ENCODE measurements around the gene SOX9. TPM values are rescaled to one million over a fixed set of nuclear protein-coding genes. Genes with fewer than 3 reads are reported as not detected.
"Not testable (repeated sequence)": the region's sequence is repeated elsewhere in the genome, so short reads cannot be mapped to it uniquely, and the experiment has no call there.

SOX9 gene
- total RNA-seq, 1 donor, result not detected

GRCh38 chr17:72110942-72111318, 9.9 kb upstream of the SOX9 start:
- DNase-seq (ENCODE audit: low read depth in 2 of 3, low spot score in 2 of 3), result no peak

GRCh38 chr17:72111336-72111923, 9.4 kb upstream of the SOX9 start:
- DNase-seq (ENCODE audit: low read depth in 2 of 3, low spot score in 2 of 3), result no peak

GRCh38 chr17:72111926-72112325, 8.9 kb upstream of the SOX9 start:
- DNase-seq (ENCODE audit: low read depth in 2 of 3, low spot score in 2 of 3), result not testable (repeated sequence)

DNA sequence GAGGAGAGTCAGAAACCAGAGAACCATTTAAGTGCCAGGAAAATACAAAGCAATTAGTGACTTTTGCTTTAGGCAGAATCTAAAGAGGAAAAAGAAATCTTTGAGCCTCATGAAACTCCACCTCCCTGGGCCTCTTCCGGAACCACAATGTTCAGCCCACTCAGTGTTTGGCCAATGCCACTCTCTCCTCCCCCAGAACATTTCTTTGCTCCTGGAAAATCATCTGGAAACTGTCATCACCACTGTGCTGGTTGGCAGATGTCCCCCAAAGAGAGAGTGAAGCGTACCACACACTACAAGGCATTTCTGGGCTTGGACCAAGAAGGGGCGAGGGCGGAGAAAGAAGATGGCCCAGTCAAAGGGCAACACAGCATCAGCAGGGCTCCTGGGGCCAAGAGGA, 7.1 kb upstream of the SOX9 start:
- DNase-seq (ENCODE audit: low read depth in 2 of 3, low spot score in 2 of 3), result no peak

GRCh38 chr17:72115781-72116525, 4.9 kb upstream of the SOX9 start:
- DNase-seq (ENCODE audit: low read depth in 2 of 3, low spot score in 2 of 3), result no peak

- DNase-seq (ENCODE audit: low read depth in 2 of 3, low spot score in 2 of 3), result no peak
These were observed 3.9 kb upstream of the SOX9 start for GRCh38 chr17:72116661-72117521.

DNA sequence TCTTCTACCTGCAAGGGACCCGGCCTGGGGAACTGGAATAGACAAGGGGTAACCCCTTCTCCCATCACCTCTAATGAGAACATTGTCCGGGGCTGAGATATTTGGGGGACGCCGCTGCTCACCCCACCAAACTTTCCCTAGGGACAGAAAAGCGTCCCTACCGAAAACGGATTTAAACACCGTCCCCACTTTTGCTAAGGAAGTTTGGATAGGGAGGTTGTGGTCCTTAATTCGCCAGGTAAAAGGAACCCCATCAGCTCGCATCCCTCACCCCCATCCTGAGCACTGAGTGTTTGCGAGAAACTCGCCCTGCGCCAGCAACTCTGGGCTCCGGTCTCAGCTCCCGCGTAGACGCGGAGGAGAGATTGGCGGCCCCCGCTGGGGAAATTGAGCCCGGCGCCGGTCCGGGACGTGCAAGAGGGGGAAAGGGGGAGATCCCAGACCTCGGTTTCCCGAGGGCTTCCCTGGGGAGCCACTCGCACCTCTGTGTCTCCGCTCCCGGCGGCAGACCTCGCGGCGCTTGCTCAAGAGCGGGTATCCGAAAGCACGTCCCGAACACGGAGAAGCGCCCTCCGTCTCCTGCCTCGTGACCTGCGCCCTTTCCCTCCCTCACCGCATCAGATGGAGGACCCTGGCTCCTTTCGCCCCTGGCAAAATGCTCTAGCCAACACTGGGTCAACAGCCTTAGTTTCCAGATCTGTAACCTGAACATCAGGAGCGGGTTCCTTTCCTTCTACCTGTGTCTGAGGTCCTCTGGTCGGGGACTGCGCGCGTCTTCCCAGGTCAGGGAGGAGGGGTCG, 3.1 kb upstream of the SOX9 start:
- DNase-seq (ENCODE audit: low read depth in 2 of 3, low spot score in 2 of 3), result peak in 1 of 3 donors; percentile 1

- peak in 2 of 3 donors; percentile 53 to 73 for DNase-seq (ENCODE audit: low read depth in 2 of 3, low spot score in 2 of 3)
These were observed 2.3 kb upstream of the SOX9 start for GRCh38 chr17:72118335-72119076.

- DNase-seq (ENCODE audit: low read depth in 2 of 3, low spot score in 2 of 3), result peak in 1 of 3 donors; percentile 10
These were observed 1.5 kb upstream of the SOX9 start for GRCh38 chr17:72119077-72119872.

DNA sequence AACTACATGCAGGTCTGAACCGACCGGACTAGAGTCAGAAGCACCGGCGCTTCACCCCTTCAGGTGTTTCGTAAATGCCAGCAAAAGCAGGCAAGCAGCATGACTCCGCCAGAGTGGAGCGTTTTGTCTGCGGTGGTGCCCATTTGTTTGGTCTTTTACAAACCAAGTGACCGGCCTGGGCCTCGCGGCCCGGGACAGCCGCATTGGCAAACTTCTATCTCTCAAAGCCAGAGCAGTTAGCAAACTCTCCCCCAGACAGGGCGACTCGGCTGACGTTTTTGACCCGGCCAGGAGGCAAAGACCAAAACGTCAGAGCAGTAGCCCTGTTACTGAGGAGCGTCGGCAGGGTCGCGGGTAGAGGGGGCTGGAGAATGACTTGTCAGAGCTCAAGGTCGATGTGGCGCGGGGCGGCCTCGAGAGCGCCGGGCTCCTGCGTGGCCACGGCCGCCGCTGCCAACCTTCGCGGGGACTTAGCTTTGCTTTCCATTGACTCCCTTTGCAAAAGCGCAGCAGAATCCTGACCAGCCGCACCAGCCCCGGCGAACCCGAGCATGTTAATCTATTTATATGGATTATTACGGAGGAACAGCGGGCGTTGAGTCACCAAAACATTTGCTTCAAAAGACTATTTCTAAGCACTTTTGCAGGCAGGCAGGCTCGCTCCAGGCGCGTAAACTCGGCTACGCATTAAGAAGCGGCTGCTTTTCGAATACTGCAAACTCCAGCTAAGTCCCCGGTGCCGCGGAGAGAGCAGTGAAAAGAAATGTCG, 763 bp upstream of the SOX9 start:
- peak in 1 of 3 donors; percentile 13 for DNase-seq (ENCODE audit: low read depth in 2 of 3, low spot score in 2 of 3)

DNA sequence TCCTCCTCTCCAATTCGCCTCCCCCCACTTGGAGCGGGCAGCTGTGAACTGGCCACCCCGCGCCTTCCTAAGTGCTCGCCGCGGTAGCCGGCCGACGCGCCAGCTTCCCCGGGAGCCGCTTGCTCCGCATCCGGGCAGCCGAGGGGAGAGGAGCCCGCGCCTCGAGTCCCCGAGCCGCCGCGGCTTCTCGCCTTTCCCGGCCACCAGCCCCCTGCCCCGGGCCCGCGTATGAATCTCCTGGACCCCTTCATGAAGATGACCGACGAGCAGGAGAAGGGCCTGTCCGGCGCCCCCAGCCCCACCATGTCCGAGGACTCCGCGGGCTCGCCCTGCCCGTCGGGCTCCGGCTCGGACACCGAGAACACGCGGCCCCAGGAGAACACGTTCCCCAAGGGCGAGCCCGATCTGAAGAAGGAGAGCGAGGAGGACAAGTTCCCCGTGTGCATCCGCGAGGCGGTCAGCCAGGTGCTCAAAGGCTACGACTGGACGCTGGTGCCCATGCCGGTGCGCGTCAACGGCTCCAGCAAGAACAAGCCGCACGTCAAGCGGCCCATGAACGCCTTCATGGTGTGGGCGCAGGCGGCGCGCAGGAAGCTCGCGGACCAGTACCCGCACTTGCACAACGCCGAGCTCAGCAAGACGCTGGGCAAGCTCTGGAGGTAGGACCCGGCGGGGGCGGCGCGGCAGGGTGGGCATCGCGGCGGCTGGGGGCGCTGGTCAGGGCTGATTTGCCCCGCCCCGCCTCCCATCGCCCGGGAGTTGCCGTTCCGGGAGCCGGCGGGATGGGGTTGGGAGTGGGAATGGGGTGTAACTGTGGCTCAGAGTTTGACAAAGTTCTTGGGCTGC, 567 bp downstream of the SOX9 start:
- peak in 1 of 3 donors; percentile 14 for DNase-seq (ENCODE audit: low read depth in 2 of 3, low spot score in 2 of 3)

- no peak for DNase-seq (ENCODE audit: low read depth in 2 of 3, low spot score in 2 of 3)
These were observed 1.4 kb downstream of the SOX9 start for GRCh38 chr17:72122010-72122764.

GRCh38 chr17:72122765-72123529, 2.1 kb downstream of the SOX9 start:
- peak in 1 of 3 donors; percentile 25 for DNase-seq (ENCODE audit: low read depth in 2 of 3, low spot score in 2 of 3)

DNA sequence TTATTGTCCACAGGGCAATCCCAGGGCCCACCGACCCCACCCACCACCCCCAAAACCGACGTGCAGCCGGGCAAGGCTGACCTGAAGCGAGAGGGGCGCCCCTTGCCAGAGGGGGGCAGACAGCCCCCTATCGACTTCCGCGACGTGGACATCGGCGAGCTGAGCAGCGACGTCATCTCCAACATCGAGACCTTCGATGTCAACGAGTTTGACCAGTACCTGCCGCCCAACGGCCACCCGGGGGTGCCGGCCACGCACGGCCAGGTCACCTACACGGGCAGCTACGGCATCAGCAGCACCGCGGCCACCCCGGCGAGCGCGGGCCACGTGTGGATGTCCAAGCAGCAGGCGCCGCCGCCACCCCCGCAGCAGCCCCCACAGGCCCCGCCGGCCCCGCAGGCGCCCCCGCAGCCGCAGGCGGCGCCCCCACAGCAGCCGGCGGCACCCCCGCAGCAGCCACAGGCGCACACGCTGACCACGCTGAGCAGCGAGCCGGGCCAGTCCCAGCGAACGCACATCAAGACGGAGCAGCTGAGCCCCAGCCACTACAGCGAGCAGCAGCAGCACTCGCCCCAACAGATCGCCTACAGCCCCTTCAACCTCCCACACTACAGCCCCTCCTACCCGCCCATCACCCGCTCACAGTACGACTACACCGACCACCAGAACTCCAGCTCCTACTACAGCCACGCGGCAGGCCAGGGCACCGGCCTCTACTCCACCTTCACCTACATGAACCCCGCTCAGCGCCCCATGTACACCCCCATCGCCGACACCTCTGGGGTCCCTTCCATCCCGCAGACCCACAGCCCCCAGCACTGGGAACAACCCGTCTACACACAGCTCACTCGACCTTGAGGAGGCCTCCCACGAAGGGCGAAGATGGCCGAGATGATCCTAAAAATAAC, 3.0 kb downstream of the SOX9 start:
- DNase-seq (ENCODE audit: low read depth in 2 of 3, low spot score in 2 of 3), result no peak

DNA sequence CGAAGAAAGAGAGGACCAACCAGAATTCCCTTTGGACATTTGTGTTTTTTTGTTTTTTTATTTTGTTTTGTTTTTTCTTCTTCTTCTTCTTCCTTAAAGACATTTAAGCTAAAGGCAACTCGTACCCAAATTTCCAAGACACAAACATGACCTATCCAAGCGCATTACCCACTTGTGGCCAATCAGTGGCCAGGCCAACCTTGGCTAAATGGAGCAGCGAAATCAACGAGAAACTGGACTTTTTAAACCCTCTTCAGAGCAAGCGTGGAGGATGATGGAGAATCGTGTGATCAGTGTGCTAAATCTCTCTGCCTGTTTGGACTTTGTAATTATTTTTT, 3.6 kb downstream of the SOX9 start:
- DNase-seq (ENCODE audit: low read depth in 2 of 3, low spot score in 2 of 3), result no peak
